NOMO-1 (cell line): ENCODE data around the gene RFLNA.

Experiments used
- DNase-seq, 2 experiments: peaks; one replicate each; lab custom pipeline; 2025; ENCODE audit not compliant: unreplicated experiment in 2 of 2; lab: John Stamatoyannopoulos, UW

The RFLNA gene

GRCh38 chr12:124302807-124303578, 8.1 kb downstream of the RFLNA start:
- DNase-seq, result no peak

DNA sequence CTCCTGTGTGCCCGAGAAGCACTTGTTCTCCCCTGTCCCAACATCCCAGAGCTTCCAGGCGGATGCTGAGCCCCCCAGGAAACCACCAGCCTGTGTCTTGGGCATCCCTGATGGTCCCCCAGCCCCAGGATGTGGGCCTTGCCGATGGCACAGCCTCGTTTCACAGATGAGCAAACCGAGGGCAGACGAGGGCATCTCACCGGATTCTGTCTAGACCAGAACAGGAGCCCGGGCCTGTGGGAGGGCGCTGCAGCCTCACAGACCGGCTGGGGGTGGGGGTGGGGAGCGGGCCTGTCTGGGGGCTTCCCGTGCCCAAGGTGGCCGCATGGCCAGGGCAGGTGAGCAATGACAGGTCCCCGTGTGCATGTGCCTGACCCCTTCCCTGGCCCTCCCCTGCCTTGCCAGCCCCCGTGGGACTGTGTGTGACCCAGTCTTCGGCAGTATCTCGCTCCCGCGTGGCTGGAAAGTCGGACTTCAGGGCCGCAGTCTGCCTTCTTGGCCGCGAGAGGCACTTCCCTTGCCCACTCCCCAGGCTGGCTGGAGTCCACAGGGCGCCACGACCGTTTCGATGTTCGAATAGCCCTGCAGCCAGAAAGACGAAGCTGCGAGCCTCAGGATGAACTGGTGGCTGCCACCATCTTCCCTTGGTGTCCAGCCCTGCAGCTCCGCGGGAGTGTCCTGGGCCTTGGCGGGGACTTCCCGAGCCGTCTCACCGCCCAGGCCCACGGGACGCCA, 8.9 kb downstream of the RFLNA start:
- no peak for DNase-seq

GRCh38 chr12:124304314-124304790, 9.5 kb downstream of the RFLNA start:
- DNase-seq, result no peak

DNA sequence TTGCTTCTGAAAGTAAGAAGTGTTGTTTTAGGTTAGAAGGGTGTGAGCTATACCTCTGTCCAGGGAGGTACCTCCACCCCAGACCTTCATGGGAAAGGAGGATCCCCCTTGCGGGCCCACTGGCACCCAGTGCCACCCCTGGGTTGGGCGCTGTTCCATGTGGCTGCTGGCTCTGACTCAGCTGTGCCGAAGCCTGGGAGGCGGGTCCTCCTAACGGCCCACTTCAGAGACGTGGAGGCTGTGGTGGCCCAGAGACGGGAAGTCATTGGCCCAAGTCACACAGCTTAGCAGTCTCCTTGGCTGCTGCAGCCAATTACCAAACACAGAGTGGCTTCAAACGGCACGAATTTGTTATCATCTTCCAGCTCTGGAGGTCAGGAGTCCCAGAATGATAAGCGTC, 10.2 kb downstream of the RFLNA start:
- DNase-seq, result no peak

GRCh38 chr12:124305776-124306685, 11.1 kb downstream of the RFLNA start:
- DNase-seq, result no peak

- no peak for DNase-seq
Measured at GRCh38 chr12:124306686-124307555, 12.0 kb downstream of the RFLNA start.

DNA sequence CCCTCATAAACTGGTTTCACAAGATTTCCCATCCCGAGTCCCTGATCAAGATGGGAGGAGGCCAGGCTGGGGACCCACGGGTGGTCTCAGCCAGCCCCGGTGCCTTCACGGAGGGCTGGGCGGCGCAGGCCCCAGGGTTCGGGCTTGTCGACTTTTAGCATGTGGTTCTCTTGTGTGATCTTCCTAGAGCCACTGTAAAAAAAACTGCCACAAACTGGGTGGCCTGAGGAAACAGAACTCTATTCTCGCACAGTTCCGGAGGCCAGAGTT, 12.6 kb downstream of the RFLNA start:
- DNase-seq, result no peak

GRCh38 chr12:124308741-124309140, 13.8 kb downstream of the RFLNA start:
- DNase-seq, result no peak

DNA sequence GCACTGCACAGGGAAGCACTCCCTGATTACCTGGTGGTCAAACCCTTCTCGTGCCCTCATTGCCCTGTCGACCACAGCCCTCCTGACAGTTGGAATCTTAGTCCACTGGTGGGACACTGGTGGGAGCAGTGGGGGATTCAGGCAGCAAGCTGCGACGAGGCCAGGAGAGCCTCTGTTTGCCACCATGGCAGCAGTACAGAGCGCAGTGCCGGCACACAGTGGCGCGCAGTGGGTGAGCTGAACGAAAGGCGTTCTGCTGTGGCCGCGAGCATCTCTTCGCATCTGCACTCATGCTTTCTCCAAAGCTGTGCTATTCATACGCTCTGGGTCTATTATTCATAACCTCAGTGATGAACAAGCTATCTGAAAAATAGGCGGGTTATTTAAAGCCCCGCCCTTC, 14.3 kb downstream of the RFLNA start:
- no peak for DNase-seq

GRCh38 chr12:124309744-124310143, 14.9 kb downstream of the RFLNA start:
- DNase-seq, result no peak

- no peak for DNase-seq
Measured at GRCh38 chr12:124310178-124310577, 15.3 kb downstream of the RFLNA start.

- no peak for DNase-seq
Measured at GRCh38 chr12:124310785-124311184, 15.9 kb downstream of the RFLNA start.

GRCh38 chr12:124311292-124312109, 16.6 kb downstream of the RFLNA start:
- no peak for DNase-seq

DNA sequence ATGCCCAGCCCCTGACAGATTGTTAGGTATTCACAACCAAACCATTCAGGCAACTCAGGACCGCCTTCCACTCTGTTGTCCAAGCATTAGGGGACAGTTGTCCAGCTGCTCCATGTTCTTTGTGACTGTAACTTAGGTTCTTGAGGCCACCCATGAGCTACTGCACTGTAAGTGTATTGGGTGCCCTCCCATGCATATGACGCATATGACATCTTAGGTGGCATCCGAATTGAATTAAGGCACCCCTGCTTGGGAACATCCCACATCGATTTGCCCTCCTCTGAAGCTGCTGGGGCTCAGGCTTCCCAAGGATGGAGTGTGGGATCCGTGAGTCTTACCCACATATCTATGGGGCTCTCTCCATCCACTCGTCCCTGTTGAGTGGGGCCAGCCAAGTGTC, 17.7 kb downstream of the RFLNA start:
- no peak for DNase-seq

- no peak for DNase-seq
Measured at GRCh38 chr12:124314207-124314606, 19.3 kb downstream of the RFLNA start.

GRCh38 chr12:124314766-124315165, 19.9 kb downstream of the RFLNA start:
- DNase-seq, result no peak

DNA sequence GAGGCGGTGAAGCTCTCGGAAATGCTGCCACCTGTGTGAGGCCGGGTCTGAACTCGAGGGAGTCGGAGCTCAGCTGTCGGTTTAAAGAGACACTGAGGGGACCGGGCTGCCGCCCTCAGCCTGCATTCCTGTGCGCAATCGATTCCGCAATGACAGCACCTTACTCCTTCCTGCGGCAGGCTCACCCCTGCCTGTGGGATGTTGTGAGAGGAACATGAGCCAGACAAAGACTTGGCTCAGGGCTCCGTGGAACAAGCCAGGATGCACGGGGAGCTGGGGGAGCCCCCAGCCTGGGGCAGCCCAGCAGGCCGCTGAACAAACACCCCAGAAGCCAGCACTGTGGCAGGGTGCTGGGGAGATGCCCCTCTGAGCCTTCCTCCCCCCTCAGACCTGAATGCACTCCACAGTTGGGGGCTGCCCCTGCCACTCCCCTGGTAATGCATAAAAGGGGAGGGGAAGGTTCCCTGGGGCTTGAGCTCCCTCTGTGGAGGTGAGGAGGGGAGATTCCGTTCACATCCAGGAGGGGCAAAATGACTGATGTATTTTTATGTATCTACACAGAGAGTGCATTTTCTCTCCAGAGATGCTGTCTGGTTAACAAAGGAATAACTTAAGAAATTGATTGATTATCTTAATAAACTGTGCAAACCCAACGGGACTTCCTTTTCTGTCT, 20.6 kb downstream of the RFLNA start:
- no peak for DNase-seq

GRCh38 chr12:124316257-124316900, 21.5 kb downstream of the RFLNA start:
- DNase-seq, result no peak

DNA sequence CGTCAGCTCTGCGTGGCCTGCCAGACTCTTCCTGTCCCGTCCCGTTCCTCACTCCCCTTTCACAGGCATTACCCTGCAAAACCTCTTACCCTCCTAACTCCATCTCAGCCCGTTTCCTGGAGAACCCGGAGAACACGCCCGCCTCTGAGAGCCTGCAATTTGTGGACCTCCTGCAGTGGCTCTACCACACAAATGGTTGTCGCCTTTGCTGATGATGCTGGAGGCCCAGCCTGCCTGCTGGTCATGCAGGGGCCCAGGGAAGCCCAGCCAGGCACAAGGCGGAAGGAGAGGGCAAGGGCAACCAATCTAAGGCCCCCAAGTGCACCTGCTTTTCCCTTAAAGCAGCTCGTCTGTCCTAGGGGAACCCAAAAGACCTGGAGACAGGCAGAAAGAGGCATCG, 22.5 kb downstream of the RFLNA start:
- no peak for DNase-seq
